H9 (cell line): ENCODE data around the gene STK32C. TPM values are rescaled to one million over a fixed set of nuclear protein-coding genes. Genes with fewer than 3 reads are reported as not detected.

Experiments used
- DNase-seq: peaks from one replicate; pipeline ENCODE4 v3.0.0-alpha.2; 2017
- H2AFZ ChIP-seq: one replicate; pipeline ENCODE4 v1.6.1; 2013; ENCODE audit warnings: mild to moderate bottlenecking, low read length, control low read depth, moderate library complexity
- H2AK5ac ChIP-seq: 2 replicates; pipeline ENCODE4 v1.6.1; 2013; ENCODE audit warnings: low read length, control low read depth, mixed read lengths; ENCODE audit not compliant: insufficient read length
- H2BK120ac ChIP-seq: one replicate; pipeline ENCODE4 v1.6.1; 2013; ENCODE audit warnings: low read depth, mild to moderate bottlenecking, low read length, control low read depth, inconsistent platforms; ENCODE audit not compliant: poor library complexity, severe bottlenecking
- H2BK12ac ChIP-seq: 2 replicates; pipeline ENCODE4 v1.6.1; 2013; ENCODE audit warnings: low read length, control low read depth, mixed read lengths, low read depth; ENCODE audit not compliant: insufficient read length
- H2BK15ac ChIP-seq: 2 replicates; pipeline ENCODE4 v1.6.1; 2013; ENCODE audit warnings: low read depth, low read length, control low read depth
- H2BK20ac ChIP-seq: one replicate; pipeline ENCODE4 v1.6.1; 2013; ENCODE audit warnings: low read depth, mild to moderate bottlenecking, low read length, control low read depth, inconsistent platforms; ENCODE audit not compliant: poor library complexity, severe bottlenecking
- H2BK5ac ChIP-seq: 2 replicates; pipeline ENCODE4 v1.6.1; 2013; ENCODE audit warnings: low read length, control low read depth, mixed read lengths; ENCODE audit not compliant: insufficient read length
- H3K14ac ChIP-seq: 2 replicates; pipeline ENCODE4 v1.6.1; 2013; ENCODE audit warnings: low read length, control low read depth; ENCODE audit not compliant: insufficient read depth
- H3K18ac ChIP-seq: 2 replicates; pipeline ENCODE4 v1.6.1; 2013; ENCODE audit warnings: low read depth, mild to moderate bottlenecking, mixed read lengths, low read length, control low read depth; ENCODE audit not compliant: insufficient read length
- H3K23ac ChIP-seq: 2 replicates; pipeline ENCODE4 v1.6.1; 2013; ENCODE audit warnings: low read length, control low read depth, mixed read lengths, low read depth; ENCODE audit not compliant: insufficient read length
- H3K23me2 ChIP-seq: 2 replicates; pipeline ENCODE4 v1.6.1; 2013; ENCODE audit warnings: low read depth, mild to moderate bottlenecking, mixed read lengths, low read length, control low read depth; ENCODE audit not compliant: insufficient read length, poor library complexity, severe bottlenecking
- H3K27ac ChIP-seq: 2 replicates; pipeline ENCODE4 v1.5.1; 2013; ENCODE audit warnings: low read length, control low read depth, mixed read lengths, low read depth; ENCODE audit not compliant: insufficient read length
- H3K27me3 ChIP-seq: 2 replicates; pipeline ENCODE4 v1.6.1; 2013; ENCODE audit warnings: low read length, control low read depth, inconsistent platforms; ENCODE audit not compliant: insufficient read depth
- H3K4ac ChIP-seq: 2 replicates; pipeline ENCODE4 v1.6.1; 2013; ENCODE audit warnings: low read depth, mild to moderate bottlenecking, control low read depth, inconsistent platforms, low read length, moderate library complexity
- H3K4me1 ChIP-seq: 2 replicates; pipeline ENCODE4 v1.6.1; 2013; ENCODE audit warnings: low read length, control low read depth, inconsistent platforms; ENCODE audit not compliant: insufficient read depth
- H3K4me2 ChIP-seq: 2 replicates; pipeline ENCODE4 v1.6.1; 2013; ENCODE audit warnings: low read length, control low read depth, mixed read lengths; ENCODE audit not compliant: insufficient read length, insufficient read depth
- H3K56ac ChIP-seq: 2 replicates; pipeline ENCODE4 v1.6.1; 2013; ENCODE audit warnings: low read depth, mild to moderate bottlenecking, mixed read lengths, low read length, control low read depth; ENCODE audit not compliant: insufficient read length
- H3K79me1 ChIP-seq: 2 replicates; pipeline ENCODE4 v1.6.1; 2013; ENCODE audit warnings: low read depth, mild to moderate bottlenecking, moderate library complexity, low read length, control low read depth, inconsistent platforms; ENCODE audit not compliant: insufficient read depth, poor library complexity, severe bottlenecking
- H3K79me2 ChIP-seq: 2 replicates; pipeline ENCODE4 v1.6.1; 2013; ENCODE audit warnings: low read length, control low read depth, inconsistent platforms; ENCODE audit not compliant: insufficient read depth
- H3K9ac ChIP-seq: 2 replicates; pipeline ENCODE4 v1.6.1; 2013; ENCODE audit warnings: low read length, control low read depth, mixed read lengths; ENCODE audit not compliant: insufficient read length; ENCODE audit errors: extremely low read depth
- H3K9me3 ChIP-seq: one replicate; pipeline ENCODE4 v1.6.1; 2013; ENCODE audit warnings: low read depth, low read length, inconsistent platforms; ENCODE audit not compliant: control insufficient read depth
- H3T11ph ChIP-seq: one replicate; pipeline ENCODE4 v1.6.1; 2013; ENCODE audit warnings: mild to moderate bottlenecking, low read length, control low read depth, inconsistent platforms
- H4K20me1 ChIP-seq: one replicate; pipeline ENCODE4 v1.6.1; 2013; ENCODE audit not compliant: control insufficient read depth, insufficient read length, insufficient read depth
- H4K5ac ChIP-seq: 2 replicates; pipeline ENCODE4 v1.6.1; 2013; ENCODE audit warnings: low read depth, mild to moderate bottlenecking, mixed read lengths, low read length, control low read depth; ENCODE audit not compliant: insufficient read length
- H4K8ac ChIP-seq: replicated peaks from 2 replicates; pipeline ENCODE4 v1.6.1; 2013; ENCODE audit warnings: low read length, control low read depth, mixed read lengths, low read depth; ENCODE audit not compliant: insufficient read length
- H4K91ac ChIP-seq: 2 replicates; pipeline ENCODE4 v1.6.1; 2013; ENCODE audit warnings: low read depth, mild to moderate bottlenecking, moderate library complexity, mixed read lengths, low read length, control low read depth; ENCODE audit not compliant: insufficient read length
- H3K27ac Mint-ChIP-seq, 3 experiments: 2 replicates in 2 of 3; 3 replicates in 1 of 3; pipeline ENCODE4 v1.8.0; 2020 to 2021; ENCODE audit warnings: mixed read lengths in 3 of 3, mild to moderate bottlenecking in 1 of 3, moderate library complexity in 1 of 3
- H3K27me3 Mint-ChIP-seq: 2 replicates; pipeline ENCODE4 v1.8.0; 2021; ENCODE audit warnings: low read depth, mild to moderate bottlenecking, moderate library complexity, mixed read lengths
- H3K36me3 Mint-ChIP-seq, 3 experiments: 2 replicates in 2 of 3; 3 replicates in 1 of 3; pipeline ENCODE4 v1.8.0; 2020 to 2021; ENCODE audit warnings: low read depth in 3 of 3, mixed read lengths in 3 of 3; ENCODE audit not compliant: insufficient read depth in 1 of 3
- H3K4me1 Mint-ChIP-seq, 2 experiments: 2 replicates each; pipeline ENCODE4 v1.8.0; 2020; ENCODE audit warnings: mixed read lengths in 2 of 2
- H3K4me3 Mint-ChIP-seq, 2 experiments: 2 replicates in 1 of 2; 3 replicates in 1 of 2; pipeline ENCODE4 v1.8.0; 2020 to 2021; ENCODE audit warnings: mild to moderate bottlenecking in 2 of 2, mixed read lengths in 2 of 2, moderate library complexity in 1 of 2
- H3K9me3 Mint-ChIP-seq, 2 experiments: 2 replicates in 1 of 2; 3 replicates in 1 of 2; pipeline ENCODE4 v1.8.0; 2020; ENCODE audit warnings: mild to moderate bottlenecking in 2 of 2, mixed read lengths in 2 of 2, moderate library complexity in 1 of 2
- WGBS: extraction: QIAGEN DNeasy Blood & Tissue Kit; methylation state at CpG from one replicate; pipeline ENCODE4 v1.1.7; 2013; ENCODE audit warnings: missing lambda C conversion rate, low lambda C conversion rate, mixed read lengths; ENCODE audit not compliant: insufficient read length; ENCODE audit errors: extremely low coverage; 5-methylcytosine and 5-hydroxymethylcytosine counted together
- total RNA-seq: library from RNA; stranded (reverse); gene quantifications from 2 replicates; pipeline ENCODE4 v1.2.1, GENCODE V29; 2021
- TF ChIP-seq, protein P1 (sequence below): fragments of 200-600 bp; sonication (generic); conservative IDR thresholded peaks from 3 replicates; pipeline ENCODE4 v1.8.0; 2021; ENCODE audit warnings: antibody characterized with exemption, mild to moderate bottlenecking

The STK32C gene
- total RNA-seq, 1 experiment from 2014 or later, result 11.3 TPM

DNA sequence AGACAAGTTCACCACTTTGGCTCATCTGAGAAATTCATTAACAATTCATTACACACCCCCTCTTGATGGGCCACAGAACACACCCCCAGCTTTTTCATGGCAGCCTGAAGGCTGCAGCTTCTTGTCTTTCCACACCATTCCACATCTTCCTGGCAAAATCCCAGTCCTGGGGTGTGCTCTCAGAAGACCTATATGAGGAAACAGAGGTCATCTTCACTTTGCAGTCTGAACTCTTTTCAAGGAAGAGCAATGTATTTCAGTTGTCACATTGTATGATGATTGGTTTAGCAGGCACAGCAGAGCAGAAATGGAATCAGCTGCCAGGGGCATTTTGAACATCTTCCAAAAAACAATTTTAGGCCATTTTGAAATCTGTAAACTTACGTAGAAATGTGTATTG, 16.4 kb upstream of the STK32C start:
- Histone ChIP-seq H3K14ac (no peak overlapping the region), H4K20me1 (peaks cover 4% of the 10 kb centered on the region), H3K27me3 (no peaks in the 10 kb centered on the region), H3K27ac (no peak overlapping the region), H3K4me1 (no peaks in the 10 kb centered on the region), H4K5ac (no peak overlapping the region), H3K79me2 (no peaks in the 10 kb centered on the region), H3K56ac (no peak overlapping the region), H2BK5ac (no peak overlapping the region), H2BK15ac (no peak overlapping the region), H2BK120ac (no peak overlapping the region), H3K18ac (no peak overlapping the region), H2BK20ac (no peak overlapping the region), H4K91ac (no peak overlapping the region), H3K4me2 (no peak overlapping the region), H3K9ac (no peak overlapping the region), H3K23me2 (no peaks in the 10 kb centered on the region), H3K79me1 (peaks cover 3% of the 10 kb centered on the region), H3K23ac (no peak overlapping the region), H3K4ac (no peak overlapping the region), H2AFZ (no peak overlapping the region), H3T11ph (no peak overlapping the region), H2BK12ac (no peak overlapping the region), H3K9me3 (no peaks in the 10 kb centered on the region), H4K8ac (no peak overlapping the region), H2AK5ac (no peak overlapping the region)
- Mint-ChIP-seq H3K4me1 (peaks cover 8 to 15% of the 10 kb centered on the region in 2 experiments; a peak in 3 of 4 replicates), H3K27me3 (0 out of 2 replicates have a peak, but pooled peaks cover 2% of the 10 kb centered on the region), H3K9me3 (peaks cover 0 to 2% of the 10 kb centered on the region in 2 experiments; a peak in 1 of 5 replicates), H3K4me3 (no peak overlapping the region), H3K27ac (no peak overlapping the region), H3K36me3 (peaks cover 27 to 49% (median 29%) of the 10 kb centered on the region in 3 experiments)
- DNase-seq, result no peak
- WGBS, result no CpG with 5 or more reads among the region's 1 CpG
- TF ChIP-seq, protein P1, sequence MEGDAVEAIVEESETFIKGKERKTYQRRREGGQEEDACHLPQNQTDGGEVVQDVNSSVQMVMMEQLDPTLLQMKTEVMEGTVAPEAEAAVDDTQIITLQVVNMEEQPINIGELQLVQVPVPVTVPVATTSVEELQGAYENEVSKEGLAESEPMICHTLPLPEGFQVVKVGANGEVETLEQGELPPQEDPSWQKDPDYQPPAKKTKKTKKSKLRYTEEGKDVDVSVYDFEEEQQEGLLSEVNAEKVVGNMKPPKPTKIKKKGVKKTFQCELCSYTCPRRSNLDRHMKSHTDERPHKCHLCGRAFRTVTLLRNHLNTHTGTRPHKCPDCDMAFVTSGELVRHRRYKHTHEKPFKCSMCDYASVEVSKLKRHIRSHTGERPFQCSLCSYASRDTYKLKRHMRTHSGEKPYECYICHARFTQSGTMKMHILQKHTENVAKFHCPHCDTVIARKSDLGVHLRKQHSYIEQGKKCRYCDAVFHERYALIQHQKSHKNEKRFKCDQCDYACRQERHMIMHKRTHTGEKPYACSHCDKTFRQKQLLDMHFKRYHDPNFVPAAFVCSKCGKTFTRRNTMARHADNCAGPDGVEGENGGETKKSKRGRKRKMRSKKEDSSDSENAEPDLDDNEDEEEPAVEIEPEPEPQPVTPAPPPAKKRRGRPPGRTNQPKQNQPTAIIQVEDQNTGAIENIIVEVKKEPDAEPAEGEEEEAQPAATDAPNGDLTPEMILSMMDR, result no peak
